ENCODE results near the gene RPEL1.

DNA sequence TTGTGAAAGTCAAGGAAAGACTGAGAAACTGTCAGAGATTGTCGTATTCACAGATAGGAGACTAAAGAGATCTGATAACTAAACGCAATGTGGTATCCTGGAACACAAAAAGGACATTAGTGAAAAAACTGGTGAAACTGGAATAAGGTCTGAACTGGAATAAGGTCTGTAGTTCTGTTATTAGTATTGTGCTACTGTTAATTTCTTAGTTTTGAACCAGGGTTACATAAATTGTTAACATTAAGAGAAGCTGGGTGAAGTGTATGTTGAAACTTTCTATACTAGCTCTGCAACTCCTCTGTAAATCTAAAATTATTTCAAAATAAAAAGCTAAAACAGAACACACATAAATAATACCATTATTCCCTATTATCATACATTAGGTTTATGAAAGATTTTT, 49.2 kb upstream of the RPEL1 start:
- TF ChIP-seq, protein P1, sequence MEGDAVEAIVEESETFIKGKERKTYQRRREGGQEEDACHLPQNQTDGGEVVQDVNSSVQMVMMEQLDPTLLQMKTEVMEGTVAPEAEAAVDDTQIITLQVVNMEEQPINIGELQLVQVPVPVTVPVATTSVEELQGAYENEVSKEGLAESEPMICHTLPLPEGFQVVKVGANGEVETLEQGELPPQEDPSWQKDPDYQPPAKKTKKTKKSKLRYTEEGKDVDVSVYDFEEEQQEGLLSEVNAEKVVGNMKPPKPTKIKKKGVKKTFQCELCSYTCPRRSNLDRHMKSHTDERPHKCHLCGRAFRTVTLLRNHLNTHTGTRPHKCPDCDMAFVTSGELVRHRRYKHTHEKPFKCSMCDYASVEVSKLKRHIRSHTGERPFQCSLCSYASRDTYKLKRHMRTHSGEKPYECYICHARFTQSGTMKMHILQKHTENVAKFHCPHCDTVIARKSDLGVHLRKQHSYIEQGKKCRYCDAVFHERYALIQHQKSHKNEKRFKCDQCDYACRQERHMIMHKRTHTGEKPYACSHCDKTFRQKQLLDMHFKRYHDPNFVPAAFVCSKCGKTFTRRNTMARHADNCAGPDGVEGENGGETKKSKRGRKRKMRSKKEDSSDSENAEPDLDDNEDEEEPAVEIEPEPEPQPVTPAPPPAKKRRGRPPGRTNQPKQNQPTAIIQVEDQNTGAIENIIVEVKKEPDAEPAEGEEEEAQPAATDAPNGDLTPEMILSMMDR (IDR thresholded peaks at IDR 0.05): no peak
- no peak for TF ChIP-seq POLR2A (IDR thresholded peaks at IDR 0.05)
